ENCODE measurements around the gene ST3GAL4. TPM values are rescaled to one million over a fixed set of nuclear protein-coding genes. Genes with fewer than 3 reads are reported as not detected.

ST3GAL4 gene
- total RNA-seq, 1 experiment from 2014 or later = 13.1 TPM

DNA sequence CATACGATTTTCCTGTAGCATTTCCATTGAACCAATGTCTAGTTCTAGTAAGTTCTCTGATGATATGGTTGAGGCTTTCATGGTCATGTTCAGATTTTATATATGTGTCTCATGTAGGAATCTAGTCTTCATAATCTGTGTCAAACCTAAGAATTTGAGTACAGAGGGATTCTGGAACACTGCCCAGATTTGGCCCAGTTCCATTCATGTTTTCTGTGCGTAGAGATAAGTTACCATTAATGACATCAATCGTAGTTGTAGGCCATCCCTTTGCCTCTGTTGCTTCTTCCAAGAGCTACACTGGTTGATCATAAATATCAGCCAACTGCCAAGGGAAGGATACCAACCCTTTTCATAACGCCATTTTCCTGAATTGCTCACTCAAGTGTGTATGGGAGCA is 23.3 kb downstream of the ST3GAL4 start:
- ChIA-PET CTCF (no interaction called here), POLR2A (no interaction called here), RAD21 (ENCODE audit: low non-redundant PET in 1 of 2, low total read pairs in 2 of 2, uncharacterized antibody in 2 of 2, unreplicated experiment in 2 of 2) (no interaction called here)
- H3K9me2 ChIP-seq (ENCODE audit: insufficient read depth) = no peaks in the 10 kb centered on the region
- H3K36me3 ChIP-seq (ENCODE audit: control insufficient read depth in 1 of 2, insufficient read depth in 2 of 2, low read length in 2 of 2) = no peaks in the 10 kb centered on the region
- H3K27me3 ChIP-seq (ENCODE audit: insufficient read depth, low read length) = no peaks in the 10 kb centered on the region
- no peak overlapping the region for H3K27ac ChIP-seq (ENCODE audit: low read depth, low read length)
- H3K4me1 ChIP-seq (ENCODE audit: control insufficient read depth in 1 of 2, insufficient read depth in 2 of 2, low read length in 2 of 2) = no peaks in the 10 kb centered on the region
- BruUV-seq (replicated peaks) = no TSS peak
- DNase-seq (ENCODE audit: low read depth, low spot score) (no peak), ATAC-seq (no peak)
- no peaks in the 10 kb centered on the region for H3K9me3 ChIP-seq (ENCODE audit: control insufficient read depth in 1 of 2, insufficient read depth in 1 of 2, low read depth in 1 of 2, low read length in 2 of 2)
- no peak overlapping the region for H3K9ac ChIP-seq (ENCODE audit: low read length)
- no peaks in the 10 kb centered on the region for H4K20me1 ChIP-seq (ENCODE audit: insufficient read depth)
- H2AFZ ChIP-seq (ENCODE audit: low read depth, low read length, poor library complexity, severe bottlenecking) = no peak overlapping the region
- no peak overlapping the region for H3K4me2 ChIP-seq (ENCODE audit: low read length)
- intact Hi-C loops (cut with micrococcal nuclease) = no loop called here
- H3K4me3 ChIP-seq (replicated peaks in 1 of 2; ENCODE audit: low read depth in 1 of 2, low read length in 2 of 2) = no peak overlapping the region
- no peaks in the 10 kb centered on the region for H3K79me2 ChIP-seq (ENCODE audit: insufficient read depth, low read length)
- TF ChIP-seq TCF7L2 (IDR thresholded peaks at IDR 0.05; ENCODE audit: borderline replicate concordance, extremely low read depth, insufficient read depth, insufficient read length) = no peak
- no peak for TF ChIP-seq FOSL1 (IDR thresholded peaks at IDR 0.05; ENCODE audit: low read depth)
- no peak for TF ChIP-seq YY1 (IDR thresholded peaks at IDR 0.05; ENCODE audit: extremely low read depth, insufficient replicate concordance, low read depth, low read length)
- TF ChIP-seq, protein P1, sequence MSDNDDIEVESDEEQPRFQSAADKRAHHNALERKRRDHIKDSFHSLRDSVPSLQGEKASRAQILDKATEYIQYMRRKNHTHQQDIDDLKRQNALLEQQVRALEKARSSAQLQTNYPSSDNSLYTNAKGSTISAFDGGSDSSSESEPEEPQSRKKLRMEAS (IDR thresholded peaks at IDR 0.05) = no peak
- no peak for TF ChIP-seq POLR2AphosphoS5 (IDR thresholded peaks at IDR 0.05; ENCODE audit: low read depth, low read length)
- no peak for TF ChIP-seq ZFX (IDR thresholded peaks at IDR 0.05)
- TF ChIP-seq RAD21 (IDR thresholded peaks at IDR 0.05; ENCODE audit: low read depth) = no peak
- TF ChIP-seq, protein P2, sequence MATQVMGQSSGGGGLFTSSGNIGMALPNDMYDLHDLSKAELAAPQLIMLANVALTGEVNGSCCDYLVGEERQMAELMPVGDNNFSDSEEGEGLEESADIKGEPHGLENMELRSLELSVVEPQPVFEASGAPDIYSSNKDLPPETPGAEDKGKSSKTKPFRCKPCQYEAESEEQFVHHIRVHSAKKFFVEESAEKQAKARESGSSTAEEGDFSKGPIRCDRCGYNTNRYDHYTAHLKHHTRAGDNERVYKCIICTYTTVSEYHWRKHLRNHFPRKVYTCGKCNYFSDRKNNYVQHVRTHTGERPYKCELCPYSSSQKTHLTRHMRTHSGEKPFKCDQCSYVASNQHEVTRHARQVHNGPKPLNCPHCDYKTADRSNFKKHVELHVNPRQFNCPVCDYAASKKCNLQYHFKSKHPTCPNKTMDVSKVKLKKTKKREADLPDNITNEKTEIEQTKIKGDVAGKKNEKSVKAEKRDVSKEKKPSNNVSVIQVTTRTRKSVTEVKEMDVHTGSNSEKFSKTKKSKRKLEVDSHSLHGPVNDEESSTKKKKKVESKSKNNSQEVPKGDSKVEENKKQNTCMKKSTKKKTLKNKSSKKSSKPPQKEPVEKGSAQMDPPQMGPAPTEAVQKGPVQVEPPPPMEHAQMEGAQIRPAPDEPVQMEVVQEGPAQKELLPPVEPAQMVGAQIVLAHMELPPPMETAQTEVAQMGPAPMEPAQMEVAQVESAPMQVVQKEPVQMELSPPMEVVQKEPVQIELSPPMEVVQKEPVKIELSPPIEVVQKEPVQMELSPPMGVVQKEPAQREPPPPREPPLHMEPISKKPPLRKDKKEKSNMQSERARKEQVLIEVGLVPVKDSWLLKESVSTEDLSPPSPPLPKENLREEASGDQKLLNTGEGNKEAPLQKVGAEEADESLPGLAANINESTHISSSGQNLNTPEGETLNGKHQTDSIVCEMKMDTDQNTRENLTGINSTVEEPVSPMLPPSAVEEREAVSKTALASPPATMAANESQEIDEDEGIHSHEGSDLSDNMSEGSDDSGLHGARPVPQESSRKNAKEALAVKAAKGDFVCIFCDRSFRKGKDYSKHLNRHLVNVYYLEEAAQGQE (IDR thresholded peaks at IDR 0.05; ENCODE audit: low read depth) = no peak
- no peak for TF ChIP-seq EZH2 (IDR thresholded peaks at IDR 0.05)
- no peak for TF ChIP-seq EZH2phosphoT487 (IDR thresholded peaks at IDR 0.05; ENCODE audit: borderline replicate concordance)
- no peak for TF ChIP-seq ZNF274 (IDR thresholded peaks at IDR 0.05; ENCODE audit: low read depth, low read length)
- no peak for TF ChIP-seq CEBPB (IDR thresholded peaks at IDR 0.05; ENCODE audit: low read depth)
- TF ChIP-seq, protein P3, sequence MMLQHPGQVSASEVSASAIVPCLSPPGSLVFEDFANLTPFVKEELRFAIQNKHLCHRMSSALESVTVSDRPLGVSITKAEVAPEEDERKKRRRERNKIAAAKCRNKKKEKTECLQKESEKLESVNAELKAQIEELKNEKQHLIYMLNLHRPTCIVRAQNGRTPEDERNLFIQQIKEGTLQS (IDR thresholded peaks at IDR 0.05) = no peak
- TF ChIP-seq POLR2A (IDR thresholded peaks at IDR 0.05; ENCODE audit: borderline replicate concordance, extremely low read depth, insufficient read depth, insufficient read length) = no peak
- TF ChIP-seq ELF1 (IDR thresholded peaks at IDR 0.05; ENCODE audit: borderline replicate concordance, low read depth) = no peak
- TF ChIP-seq SRF (IDR thresholded peaks at IDR 0.05; ENCODE audit: low read depth) = no peak
- TF ChIP-seq CBX3 (IDR thresholded peaks at IDR 0.05; ENCODE audit: low read depth) = no peak

Data from HCT116 (cell line).